GM19193 (cell line): ENCODE data around the gene RHO.

Experiments
- POLR2A ChIP-seq: IDR thresholded peaks from 4 replicates; pipeline ENCODE4 v1.6.1; 2011; ENCODE audit not compliant: insufficient read depth, insufficient read length; ENCODE audit errors: extremely low read depth

RHO gene

DNA sequence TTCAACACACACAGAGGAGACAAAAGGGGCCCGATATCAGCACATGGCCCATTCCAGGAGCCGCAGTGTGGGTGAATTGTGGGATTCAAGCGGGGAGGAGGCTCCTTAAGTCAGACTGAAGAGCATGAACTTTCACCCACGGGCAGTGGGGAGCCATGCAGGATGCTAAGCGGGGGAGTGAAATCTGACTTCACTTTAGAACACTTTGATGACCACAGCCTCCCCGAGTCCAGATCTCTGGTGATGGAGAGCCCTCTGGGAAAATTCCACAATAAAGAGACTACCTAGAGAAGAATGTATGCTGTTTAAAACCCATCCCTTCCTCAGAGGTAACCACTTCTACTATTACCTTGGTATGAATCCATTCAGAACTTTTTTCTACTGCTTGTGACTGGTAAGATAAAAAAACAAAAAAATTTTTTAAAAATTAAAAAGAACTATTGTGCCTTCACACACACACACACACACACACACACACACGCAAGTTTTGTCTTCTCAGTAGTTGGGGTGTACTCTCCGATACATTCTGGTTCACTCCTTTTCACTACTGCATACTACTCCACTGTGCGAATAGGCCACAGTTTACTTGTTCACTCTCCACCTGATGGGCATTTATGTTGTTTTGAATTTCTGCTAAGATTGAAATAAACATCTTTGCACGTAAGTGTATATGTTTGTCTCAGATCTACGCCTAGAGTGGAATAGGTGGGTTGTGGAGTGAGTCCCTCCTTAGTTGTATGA is 12.5 kb downstream of the RHO start:
- no peak for TF ChIP-seq POLR2A

DNA sequence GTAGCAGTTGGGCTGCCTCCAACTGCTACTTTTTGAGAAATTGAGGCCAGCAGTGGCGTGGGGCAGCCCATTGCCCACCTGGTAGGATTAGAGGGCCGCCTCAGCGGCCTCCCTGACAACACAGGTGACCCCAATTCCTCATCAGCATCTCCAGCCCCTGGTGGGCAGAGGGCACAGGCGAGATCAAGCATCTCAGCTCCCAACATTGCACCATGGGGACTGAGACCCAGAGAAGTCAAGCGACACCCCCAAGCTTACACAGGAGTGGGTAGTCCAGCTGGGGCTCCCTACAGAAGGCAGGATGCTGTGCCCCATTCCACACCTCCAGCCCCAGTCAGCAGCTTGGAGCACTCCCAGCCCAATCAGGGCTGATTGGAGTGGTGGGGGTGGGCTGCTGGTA is 14.3 kb downstream of the RHO start:
- TF ChIP-seq POLR2A: no peak

DNA sequence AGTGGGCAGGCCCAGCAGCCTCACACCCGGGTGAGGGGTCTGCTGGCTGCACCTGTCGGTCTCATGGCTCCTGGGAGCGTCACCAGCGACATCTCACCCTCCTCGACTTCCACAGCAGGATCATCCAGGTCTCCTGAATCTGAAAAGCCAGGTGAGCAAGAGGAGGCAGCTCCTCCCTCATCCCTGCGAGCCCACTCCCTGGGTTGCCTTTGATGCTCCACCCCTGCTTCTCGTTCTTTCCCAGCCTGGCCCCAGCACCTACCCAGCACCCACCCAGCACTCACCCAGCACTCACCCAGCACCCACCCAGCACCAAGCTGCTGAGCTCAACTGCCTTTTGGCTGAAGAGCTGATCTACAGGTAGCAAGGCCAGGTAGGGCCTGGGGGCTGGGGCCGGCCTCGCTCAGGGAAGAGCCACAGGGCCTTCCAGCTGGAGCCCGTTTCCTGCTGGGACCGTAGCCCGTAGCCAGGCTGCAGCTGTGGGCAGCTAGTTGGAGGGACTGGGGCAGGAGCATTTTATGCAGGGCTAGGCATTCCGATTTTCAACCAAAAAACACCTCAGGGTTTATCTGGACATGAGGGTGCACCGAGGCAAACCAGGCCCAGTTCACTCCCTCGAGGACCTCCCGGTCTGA is 14.8 kb downstream of the RHO start, which contains the start of gene H1-8:
TSS of gene H1-8 (plus strand) at position 20 of the 635 bp plus-strand sequence. CDS start at position 64, 44 bp downstream.
- no peak for TF ChIP-seq POLR2A

DNA sequence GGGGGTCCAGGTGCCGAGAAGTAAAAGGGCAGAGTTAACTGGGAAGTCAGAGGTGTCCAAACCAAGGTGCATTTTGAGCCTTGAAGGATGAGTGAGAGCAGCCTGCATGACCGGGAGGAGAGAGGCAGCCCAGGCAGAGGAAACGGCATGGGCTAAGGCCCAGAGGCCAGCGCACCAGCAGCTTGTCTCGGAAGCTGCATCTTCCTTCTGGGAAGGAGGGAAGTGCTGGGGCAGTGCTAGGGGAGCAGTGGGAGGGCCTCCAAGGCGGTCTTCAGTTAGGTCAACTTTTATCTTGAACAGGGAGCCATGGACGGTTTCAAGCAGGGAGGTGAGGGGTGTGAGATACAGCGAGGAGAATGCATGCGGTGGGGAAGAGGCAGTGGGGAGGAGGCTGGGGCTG is 15.6 kb downstream of the RHO start:
- no peak for TF ChIP-seq POLR2A

DNA sequence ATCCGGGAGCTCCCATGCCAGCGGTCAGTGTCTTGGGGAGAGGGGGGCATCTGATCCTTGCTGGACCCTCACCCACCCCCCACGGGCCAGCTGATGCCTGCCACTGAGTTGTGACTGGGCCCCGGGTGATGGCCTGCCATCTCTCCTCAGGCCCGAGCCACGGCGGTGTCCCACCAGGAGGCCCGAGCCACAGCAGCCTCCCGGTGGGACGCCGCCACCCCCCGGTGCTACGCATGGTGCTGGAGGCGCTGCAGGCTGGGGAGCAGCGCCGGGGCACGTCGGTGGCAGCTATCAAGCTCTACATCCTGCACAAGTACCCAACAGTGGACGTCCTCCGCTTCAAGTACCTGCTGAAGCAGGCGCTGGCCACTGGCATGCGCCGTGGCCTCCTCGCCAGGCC is 18.8 kb downstream of the RHO start:
- TF ChIP-seq POLR2A: no peak

DNA sequence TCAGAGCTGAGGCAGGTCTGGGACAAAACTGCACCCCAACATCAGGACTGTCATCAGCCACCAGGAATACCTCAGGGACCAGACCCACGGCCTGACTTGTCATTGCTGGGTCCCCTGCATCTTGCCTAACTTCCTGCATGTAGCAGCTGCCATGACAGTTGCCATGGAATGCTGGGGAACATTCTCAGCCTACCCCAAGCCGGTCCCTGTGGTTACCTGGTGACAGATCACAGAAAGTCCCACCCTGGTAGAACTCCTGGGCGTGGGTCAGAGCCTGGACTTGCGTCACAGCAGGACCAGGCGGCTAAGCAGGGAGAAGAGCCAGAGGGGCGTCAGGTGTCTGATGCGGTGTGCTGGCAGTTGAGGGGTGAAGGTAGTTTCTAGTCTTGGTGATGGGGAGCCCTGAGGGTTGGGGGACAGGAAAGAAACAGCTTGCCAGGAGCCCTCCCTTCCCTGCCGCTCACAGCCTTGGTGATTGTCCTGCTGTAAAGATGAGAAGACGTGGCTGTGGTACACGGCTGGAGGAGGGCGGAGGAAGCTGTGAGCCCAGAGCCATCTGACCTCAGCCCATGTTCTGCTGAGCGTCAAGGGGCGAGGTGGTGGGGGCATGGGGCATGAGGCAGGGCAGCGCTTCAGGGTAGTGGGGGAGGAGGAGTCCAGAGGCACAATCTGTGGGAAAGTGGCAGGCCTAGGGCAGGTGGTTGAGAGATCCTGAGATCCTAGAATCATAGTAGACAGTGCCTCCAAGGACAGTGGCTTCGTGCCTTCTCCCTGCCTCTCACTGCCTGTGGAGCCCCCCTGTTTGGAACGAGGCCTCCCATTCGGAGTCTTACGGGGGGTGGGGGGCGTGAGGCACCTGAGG is 19.9 kb downstream of the RHO start:
- TF ChIP-seq POLR2A: no peak

DNA sequence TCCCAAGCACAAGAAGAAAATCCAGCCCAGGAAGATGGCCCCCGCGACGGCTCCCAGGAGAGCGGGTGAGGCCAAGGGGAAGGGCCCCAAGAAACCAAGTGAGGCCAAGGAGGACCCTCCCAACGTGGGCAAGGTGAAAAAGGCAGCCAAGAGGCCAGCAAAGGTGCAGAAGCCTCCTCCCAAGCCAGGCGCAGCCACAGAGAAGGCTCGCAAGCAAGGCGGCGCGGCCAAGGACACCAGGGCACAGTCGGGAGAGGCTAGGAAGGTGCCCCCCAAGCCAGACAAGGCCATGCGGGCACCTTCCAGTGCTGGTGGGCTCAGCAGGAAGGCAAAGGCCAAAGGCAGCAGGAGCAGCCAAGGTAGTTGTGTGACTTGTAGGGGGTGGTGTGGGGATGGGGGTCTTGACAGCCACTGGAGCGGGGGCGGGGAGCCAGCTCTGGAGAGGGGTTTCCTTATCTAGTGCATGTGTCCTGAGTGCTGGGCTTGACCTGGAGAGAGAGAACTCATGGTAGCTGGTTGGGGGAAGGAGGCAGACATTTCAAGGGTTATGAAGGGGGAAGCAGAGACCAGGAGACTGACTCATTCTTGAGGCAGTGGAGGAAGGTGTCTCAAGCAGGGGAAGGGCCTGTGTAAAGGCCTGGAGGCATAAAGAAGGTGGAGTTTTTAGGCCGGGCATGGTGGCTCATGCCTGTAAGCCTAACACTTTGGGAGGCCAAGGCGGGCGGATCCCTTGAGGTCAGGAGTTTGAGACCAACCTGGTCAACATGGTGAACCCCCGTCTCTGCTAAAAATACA is 20.8 kb downstream of the RHO start:
- TF ChIP-seq POLR2A: no peak

DNA sequence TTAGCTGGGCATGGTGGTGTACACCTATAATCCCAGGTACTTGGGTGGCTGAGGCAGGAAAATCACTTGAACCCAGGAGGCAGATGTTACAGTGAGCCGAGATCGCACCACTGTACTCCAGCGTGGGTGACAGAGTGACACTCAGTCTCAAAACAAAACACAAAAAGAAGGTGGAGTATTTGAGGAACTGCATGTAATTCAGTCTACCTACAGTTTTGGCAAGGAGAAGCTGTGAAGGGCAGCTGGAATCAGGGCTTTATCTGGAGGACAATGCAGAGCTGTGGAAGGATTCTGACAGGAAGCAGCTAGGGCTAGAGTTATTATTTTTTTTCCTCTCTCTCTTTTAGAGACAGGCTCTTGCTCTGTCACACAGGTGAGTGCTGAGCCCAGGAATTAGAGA is 21.4 kb downstream of the RHO start:
- no peak for TF ChIP-seq POLR2A

DNA sequence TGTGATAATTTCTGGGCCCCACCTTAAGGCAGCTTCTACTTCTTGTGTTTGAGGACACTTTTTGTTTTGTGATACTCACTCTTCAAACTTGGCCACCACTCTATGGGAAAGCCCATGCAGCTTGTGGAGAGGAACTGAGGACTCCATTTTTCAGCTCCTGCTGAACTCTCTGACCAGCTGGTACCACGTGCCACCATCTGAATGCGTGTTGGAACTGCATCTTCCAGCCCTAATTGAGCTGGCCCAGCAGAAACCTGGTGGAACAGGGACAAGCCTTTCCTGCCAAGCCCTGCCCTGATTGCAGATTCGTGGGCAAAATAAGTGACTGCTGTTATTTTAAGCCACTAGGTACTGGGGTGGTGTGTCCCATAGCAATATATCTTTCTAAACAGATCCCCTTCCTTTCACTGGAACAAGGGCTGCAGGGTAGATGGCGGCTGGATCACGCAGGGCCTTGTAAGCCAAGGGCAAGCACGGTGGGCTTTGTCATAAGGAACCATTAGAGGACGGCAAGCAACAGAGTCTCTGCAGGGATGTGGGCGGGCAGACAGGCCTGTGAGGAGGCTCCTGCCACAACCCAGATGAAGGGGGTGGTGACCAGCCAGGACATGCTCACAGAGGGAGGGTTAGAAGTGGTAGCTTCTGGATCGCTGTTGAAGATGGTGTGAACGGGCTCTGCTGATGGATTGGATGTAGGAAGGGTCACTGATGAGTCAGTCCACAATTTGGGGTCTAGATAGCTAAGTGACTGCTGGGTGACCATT is 24.0 kb downstream of the RHO start:
- no peak for TF ChIP-seq POLR2A

DNA sequence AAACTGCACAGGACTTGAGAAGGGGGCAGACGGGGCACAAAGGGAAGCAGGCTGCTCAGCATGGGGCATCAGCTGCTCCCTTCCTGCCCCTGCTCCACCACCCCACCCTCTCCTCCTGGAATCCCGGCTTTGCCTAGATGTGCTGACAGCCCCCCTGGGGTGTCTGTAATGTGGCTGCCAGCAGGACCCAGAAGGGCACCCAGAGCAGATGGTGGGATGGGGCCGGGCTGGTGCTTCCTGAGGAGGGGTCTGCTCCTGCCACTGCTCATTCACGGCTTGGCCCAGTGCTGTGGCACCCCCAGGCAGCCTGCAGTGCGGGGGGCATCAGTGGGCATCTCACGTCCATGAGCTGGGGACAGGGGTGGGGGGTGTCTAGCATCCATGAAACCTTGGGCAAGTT is 24.7 kb downstream of the RHO start:
- TF ChIP-seq POLR2A: no peak

DNA sequence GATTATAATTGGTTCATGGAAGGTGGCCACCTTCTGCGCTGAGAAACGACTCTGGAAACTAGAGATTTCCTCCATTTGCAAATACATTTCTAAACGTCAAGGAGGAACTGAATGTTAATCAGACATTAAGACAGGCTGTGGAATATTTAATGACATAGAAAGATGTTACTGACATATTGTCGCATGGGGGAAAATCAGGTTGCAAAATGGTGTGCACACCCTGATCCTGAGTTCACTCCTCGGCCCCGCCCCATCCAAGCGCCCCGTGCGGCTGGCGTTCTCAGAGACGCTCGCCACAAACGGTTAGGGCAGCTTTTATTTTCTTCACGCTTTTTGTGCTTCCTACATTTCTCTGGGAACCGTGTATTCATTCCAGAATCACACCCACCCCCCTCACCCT is 25.3 kb downstream of the RHO start:
- no peak for TF ChIP-seq POLR2A

DNA sequence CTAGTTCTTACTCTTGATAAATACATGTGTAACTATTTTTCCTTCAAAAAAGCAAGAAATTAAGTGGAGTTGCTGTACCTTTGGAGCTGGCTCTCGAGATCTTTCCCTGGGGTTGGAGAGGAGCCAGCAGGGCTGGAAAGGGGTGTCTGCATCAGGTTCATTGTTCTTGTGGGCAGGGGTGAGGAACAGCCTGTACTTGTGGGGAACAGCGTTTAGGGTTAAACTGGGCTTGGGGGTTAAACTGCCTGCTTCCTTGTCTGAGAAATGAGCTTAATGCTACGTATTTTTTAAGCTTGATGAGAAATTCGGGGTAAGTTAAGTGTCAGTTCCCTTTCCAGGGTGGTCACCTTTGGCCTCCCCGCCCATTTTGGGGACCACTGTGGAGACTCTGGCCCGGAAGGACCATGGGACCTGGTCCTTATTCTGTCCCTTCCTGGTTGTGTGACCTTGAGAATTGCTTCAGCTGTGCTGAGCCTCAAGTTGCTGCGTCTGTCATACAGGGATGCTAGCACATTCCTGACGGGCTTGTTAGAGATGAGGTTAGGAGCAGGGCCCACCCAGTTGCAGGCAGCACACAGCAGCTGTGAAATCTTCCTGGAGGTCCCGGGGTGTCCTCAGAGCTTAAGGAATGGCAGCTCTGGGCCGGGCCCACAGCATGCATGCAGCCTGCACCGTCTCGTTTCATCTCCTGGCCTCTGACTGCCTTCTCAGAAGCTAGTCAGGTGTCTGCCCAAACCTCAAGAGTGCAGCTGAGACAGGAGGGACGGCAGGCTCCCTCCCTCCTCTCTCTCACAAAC is 26.1 kb downstream of the RHO start:
- no peak for TF ChIP-seq POLR2A

DNA sequence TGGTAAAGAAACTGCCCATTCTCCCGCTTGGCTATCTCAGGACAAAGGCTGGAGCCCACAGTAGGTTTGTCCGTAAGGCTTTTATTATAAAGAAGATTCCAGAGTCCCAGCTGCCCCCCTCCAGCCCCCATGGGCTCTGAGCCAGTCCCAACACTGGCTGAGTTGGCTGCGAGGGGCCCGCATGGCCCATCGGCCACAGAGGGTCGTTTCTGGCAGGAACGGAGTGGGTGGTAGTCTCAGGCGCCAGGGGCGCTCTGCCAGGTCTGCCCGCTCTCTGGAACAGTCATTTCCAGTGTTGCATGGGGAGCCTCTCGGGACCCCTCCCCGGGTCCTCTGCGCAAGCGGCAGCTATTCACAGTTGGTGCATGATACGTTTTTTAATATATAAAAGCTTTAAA is 26.7 kb downstream of the RHO start:
- TF ChIP-seq POLR2A: no peak

DNA sequence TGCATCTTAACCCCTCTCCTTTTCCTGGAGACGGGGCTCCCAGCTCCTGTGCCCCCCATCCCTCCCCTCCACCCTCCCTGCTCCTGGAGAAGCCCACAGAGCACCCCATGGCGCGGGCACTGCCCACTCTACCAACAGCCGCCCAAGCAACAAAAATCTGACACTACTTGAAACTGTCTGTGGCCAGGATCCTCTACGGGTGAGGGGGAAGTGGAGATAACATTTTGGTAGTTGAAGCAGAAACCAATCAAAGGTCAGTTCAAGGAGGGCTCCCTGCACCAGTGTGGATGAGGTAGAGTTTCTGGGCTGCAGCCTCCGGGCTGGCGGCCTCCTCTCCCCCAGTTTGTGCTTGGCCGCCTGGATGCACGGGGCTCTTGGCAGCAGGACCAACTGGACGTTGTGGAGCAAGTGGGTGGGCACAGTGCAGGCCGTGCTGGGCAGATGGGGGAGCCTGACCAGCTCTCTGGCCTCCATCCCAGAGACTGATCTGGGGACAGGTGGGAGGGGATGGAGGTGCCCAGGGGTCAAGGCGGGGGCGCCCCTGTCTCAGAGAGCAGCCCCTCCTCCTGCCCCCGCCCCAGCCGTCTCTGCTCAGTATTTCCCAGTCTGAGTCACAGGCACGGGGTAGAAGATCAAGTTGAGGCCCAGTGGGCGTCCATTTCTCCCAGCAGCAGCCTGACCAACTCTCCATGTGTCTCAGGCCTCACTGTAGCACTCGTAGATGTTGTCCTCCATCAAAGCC is 27.3 kb downstream of the RHO start:
- no peak for TF ChIP-seq POLR2A

DNA sequence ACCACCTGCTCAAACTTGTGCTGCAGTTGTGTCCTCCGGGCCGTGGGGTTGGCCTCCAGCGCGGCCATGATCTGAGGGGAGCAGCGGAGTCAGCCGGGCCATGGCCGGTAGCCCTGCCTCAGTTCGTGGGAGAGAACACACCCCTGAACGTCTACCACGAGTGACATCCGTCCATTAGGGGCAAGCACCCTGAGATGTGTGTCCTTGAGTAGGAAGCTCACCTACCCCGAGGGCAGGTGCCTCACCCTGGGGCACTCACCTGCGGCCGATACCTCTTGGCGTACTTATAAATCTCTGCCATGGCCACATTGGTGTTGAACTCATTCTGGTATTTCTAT is 27.9 kb downstream of the RHO start:
- TF ChIP-seq POLR2A: no peak
